A172 (cell line): ENCODE measurements around the gene MLLT10. TPM values are rescaled to one million over a fixed set of nuclear protein-coding genes. Genes with fewer than 3 reads are reported as not detected.
A peak's percentile ranks its signal among the peaks of the same experiment; 100 is the strongest.
"Not testable (repeated sequence)": the region's sequence is repeated elsewhere in the genome, so short reads cannot be mapped to it uniquely, and the experiment has no call there.

Experiments
- DNase-seq: peaks from one replicate; pipeline ENCODE4 v3.0.0-alpha.2; 2015; ENCODE audit warnings: low spot score
- total RNA-seq: library from RNA; depleted of rRNA; stranded (reverse); fragments of >200 nt; shearing (Covaris generic); gene quantifications from 2 replicates; pipeline ENCODE4 v1.2.3, GENCODE V29; 2014

Gene MLLT10
- total RNA-seq, 1 experiment from 2014 or later = 22.7 TPM

DNA sequence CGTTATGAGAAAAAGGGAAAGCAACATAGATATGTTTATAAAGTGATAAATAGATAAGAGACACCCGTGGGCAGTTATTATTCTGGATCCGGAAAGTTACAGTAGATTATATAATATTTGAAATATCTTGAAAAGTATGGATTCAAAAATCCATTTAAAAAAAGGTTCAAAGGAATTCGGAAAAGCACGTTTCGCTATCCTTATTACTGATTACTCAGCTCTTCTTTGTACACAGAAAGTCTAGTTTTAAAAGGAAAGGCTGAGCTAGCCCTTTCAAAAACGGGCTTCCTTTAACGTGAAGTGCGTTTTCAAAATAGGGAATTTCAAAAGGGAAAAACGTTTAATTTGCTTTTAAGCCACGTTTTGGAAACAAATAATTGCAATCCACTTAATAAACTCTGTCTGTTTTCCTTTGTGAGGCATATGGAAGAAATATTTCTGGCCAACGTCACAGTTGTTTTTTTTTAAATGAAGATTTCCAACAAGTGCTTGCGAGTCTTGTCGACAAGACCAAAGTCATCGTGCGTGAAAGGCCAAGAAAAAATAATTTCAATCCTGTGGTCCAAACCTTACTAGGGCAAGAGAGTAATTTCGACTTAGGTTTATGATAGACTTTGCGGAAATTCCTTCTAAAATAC is 6.3 kb upstream of the MLLT10 start:
- peak; percentile 49 for DNase-seq

DNA sequence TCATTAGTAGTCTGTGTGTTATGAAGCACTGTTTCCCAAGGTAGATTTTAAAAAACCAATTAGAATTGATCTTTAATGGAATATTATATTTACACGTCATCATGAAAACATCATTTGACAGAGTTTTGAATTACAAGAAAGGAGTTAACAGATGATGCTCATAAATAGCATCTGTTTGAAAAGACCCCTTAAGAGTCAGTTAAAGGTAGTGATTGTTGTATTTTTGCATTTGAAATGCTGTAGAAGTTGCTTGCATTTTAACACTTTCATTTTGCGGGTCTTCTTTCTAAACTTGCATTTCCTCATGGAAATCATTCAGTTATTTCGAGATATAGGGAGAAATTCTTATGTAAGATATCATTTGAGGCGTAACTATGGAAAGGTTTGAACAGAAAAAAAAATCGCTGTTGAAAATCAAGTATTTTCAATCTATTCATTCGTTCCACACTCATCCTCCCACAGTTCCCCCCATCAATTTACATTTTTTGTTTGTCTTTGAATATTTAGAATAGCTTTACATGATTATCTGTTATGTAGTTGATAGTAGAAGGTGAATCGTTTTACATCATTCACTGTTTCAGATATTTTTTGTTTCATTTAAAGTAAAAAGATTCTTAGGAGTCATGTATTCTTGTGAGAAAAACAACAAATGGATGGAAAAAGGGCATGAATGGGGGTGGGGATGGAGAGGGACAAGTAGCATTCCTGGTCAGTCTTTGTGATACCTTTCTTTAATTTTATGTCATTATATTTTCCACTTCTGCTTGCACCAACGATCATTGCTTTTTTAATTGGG is 5.6 kb upstream of the MLLT10 start:
- peak; percentile 52 for DNase-seq

DNA sequence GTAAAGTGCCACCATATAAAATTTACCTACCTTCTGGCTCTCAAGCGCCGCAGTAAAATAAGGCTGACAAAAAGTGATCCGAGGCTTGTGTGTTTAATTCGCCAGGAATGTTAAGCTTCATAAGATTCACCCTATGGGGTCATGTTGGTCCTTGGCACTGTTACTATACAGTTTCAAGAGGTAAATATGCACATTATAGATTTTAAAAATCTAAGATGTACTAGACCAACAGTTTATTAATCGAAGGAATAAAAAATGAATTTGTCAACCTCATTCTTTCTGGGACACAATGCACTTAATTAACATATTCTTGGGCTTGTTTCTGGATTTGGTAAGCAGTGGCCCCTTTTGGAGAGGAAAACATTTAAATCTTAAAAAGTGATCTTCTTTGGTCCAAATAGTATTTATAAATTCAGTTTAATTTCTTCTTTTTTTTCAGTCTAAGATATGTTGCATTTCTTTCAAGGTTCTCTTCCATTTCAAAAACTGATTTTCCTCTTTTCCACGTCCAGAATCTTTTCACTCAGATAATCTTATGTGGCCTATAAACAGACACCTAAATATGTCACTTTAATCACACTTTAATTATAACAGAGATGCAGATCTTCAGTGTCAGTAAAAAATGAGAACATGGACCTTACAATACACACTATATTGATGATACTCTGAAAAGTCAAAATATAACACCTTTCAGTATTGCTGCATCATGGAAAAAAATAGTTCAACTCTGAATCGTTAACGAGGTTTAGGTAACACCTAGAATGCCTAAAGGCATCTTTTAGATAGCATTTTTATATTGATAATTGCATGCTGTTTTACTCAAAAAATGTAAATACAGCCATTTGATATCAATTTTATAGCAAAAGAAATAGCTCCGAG is 4.8 kb upstream of the MLLT10 start:
- DNase-seq = no peak

DNA sequence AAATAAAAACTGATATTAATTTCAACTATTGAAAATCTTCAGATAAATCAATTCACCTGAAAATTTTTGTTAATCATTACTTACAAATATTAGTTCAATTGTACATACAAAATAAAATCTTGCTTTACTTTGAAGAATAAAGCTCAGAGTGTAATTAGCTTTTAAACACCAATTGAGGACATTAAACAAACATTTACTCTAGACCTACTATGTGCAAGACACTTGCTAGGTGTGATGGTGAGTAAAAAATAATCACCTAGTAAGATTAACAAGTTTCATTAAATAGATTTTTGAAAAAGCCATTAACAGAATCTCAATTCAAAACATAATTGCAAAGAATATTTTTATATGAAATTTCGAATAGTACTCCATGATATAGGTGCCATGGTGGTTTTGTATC is 3.9 kb upstream of the MLLT10 start:
- no peak for DNase-seq

DNA sequence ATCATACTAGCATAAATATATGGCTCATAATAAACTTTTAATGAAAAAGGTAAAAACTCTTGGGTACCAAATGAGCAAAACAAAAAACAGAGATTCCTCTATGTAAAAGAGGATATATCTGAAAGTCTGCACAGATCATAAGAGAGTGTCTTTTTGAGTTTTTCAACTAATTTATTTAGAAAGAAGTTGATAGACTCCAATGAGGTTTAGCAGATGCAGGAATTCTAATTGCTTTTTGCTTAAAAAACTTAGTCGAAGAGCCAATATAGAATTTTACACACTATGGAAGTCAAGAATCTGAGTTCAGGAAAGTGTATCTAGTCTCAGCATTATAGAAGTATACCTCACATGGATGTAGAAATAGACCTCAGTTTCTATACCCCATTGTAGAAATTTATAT is 3.4 kb upstream of the MLLT10 start:
- DNase-seq = peak; percentile 5

DNA sequence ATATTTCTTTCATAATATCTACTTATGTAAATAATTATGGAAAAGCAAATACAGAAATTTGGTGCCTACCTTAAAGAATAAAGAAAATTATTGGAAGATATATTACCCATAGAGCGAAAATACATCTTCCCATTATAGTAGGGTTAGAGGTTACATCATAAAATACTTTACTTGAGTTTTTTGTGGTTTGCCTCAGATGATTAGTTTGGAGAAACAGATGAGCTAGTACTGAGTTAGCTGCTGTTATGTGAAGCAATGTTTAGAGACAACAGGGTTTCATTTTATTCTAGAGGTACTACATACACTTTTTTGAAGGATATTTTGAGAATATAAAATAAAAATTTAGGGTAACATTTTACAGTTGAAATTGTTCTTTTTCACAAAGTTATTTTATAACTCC is 2.9 kb upstream of the MLLT10 start:
- peak; percentile 28 for DNase-seq

DNA sequence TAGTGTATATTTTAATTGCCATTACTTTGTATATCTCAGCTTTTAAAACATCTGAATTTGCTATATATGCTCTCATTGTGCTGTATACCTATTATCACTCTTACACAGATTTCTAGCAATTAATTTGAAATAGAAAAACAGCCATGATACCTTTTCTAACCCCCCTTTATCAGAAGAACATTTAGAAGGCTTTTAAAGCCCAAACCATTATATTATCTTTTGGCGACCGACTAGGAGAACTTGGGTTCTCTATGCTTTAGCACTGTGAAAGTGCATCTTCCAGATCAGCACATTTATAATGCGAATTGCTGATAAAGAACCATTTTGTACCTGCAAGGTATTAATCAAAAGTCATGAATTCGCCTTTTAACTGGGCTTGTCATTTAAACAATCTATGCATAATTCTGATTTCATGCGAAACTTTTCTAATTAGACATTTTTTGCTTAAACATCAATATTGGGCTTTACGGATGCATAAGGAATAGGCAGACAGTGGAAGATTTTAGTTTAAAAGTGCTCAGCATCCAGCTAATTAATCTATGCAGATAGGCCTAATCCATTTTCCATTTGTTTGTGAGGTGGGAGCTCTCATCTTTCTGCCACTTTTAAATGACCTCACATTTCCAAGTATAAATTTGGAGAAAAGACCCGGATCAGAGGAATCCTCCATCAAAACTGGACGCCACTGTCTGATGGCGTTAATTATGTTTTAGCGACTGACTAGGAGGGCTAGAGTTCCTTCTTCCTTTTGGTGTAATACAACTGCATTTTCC is 1.2 kb upstream of the MLLT10 start:
- peak; percentile 4 for DNase-seq

DNA sequence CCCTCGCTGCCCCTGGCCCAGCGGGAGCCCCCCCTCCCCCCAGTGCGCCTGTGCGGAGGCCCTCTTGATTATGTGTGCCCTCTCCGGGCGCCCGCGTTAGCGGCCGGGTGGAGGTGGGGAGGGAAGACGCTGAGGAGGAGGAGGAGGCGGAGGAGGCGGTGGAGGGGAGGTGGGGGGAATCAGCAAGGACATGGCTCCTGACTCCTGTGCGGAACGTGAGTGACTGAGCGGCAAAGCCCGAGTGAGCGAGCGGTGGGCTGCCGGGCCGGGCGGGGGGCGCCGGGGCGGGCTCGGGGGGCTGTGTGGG is 201 bp downstream of the MLLT10 start:
- DNase-seq = no peak

DNA sequence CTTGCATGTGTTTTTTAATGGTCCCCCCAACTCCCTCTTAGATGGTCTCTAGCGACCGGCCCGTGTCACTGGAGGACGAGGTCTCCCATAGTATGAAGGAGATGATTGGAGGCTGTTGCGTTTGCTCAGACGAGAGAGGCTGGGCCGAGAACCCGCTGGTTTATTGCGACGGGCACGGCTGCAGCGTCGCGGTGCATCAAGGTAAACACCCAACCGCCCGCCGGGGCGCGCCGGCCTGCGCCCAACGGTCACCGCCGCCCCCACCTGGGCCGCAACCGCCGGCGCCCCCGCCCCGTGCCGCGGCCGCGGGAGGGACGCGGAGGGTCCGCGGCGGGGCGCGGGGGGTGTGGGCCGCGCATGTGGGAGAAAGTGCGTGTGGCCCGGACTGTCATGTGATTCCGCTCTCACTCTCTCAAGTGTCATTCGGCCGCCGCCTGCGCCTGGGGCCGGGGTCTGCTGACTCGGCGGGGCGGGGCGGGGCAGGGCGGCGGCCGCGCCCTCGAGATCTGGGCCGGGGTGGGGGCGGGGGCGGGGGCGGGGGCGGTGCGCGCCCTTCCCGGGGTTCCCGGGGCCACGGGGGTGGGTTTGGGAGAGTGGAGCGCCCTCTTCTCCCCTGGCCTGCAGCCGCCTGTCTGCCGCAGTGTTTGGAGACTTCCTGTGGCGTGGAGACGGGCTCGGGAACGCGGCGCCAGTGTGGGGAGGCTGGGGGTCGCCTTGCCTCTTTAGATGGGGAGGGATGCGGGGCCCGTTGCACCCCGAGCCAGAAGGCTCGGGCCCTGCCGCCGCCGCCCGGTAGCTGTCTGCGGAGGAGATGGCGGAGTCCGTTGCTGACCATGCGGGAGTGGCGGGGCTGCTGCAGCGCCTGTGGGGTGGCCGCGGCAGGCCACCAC is 817 bp downstream of the MLLT10 start:
- DNase-seq = peak; percentile 45

DNA sequence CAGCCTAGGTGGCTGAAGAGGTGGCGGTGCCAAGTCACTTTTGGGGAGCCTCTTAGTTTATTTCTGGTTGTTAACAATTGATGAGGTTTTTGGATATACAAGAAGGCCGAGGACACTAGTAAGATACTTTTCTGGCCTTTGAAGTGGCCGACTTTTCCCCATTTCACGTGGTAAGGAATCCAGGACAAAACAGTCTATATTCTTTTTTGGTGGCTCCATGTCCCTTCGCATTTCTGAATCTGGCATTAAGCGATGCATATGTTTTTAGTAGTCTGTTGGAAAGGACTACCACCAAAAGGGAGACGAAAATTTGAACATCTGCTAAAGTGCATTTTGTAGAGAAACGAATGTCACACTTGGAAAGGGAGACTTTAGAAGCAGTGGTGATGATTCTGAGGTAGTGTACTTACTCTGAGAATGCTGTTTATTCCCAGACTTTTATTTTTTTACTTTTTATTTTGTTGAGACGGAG is 1.5 kb downstream of the MLLT10 start:
- DNase-seq = peak; percentile 26

DNA sequence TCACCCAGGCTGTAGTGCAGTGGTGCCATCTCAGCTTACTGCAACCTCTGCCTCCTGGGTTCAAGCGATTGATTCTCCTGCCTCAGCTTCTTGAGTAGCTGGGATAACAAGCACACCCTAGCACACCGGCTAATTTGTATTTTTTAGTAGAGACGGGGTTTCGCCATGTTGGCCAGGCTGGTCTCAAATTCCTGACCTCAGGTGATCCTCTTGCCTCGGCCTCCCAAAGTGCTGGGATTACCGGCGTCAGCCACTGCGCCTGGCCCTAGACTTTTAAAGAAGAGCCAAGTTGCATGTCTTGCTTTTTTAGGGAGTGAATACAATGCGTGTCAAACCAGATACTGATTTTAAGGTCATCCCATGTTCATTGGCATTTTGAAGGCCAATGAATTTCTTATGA is 1.9 kb downstream of the MLLT10 start:
- DNase-seq = not testable (repeated sequence)

DNA sequence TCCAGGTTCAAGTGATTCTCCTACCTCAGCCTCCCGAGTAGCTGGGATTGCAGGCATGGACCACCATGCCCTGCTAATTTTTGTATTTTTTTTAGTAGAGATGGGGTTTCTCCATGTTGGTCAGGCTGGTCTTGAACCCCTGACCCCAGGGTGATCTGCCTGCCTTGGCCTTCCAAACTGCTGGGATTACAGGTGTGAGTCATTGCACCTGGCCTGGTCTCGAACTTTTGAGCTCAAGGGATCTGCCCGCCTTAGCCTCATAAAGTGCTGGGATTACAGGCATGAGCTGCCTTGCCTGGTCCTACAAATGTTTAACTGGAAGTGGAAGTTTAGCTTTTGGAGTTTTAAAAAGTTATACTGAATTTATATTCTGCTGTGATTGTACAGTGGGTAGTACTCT is 2.8 kb downstream of the MLLT10 start:
- no peak for DNase-seq

DNA sequence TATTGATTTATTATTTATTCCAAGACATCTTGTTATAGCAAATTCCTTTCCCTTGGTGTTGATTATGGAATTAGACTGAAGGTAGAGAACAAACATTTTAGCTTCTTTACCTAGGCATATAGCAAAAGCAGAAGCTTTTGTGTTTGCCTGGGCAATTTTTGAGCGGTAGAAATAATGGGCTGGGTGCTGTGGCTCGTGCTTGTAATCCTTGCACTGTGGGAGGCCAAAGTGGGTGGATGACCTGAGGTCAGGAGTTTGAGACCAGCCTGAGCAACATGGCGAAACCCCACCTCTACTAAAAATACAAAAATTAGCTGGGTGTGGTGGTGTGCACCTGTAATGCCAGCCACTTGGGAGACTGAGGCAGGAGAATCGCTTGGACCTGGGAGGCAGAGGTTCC is 6.7 kb downstream of the MLLT10 start:
- not testable (repeated sequence) for DNase-seq

DNA sequence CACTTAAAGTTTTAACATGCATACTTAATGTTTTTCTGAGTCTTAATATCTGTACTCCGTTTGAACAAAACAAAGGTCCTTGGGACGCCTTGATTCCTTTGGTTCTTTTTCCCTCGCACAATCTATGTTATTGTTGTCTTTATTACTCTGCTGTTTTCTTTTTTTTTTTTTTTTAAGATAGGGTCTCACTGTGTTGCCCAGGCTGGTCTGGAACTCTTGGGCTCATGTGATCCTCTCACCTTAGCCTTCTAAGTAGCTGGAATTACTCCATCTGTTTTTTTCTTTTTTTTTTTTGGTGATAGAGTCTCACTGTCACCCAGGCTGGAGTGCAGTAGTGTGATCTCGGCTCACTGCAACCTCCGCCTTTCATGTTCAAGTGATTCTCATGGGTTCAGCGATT is 13.2 kb downstream of the MLLT10 start:
- DNase-seq = no peak

DNA sequence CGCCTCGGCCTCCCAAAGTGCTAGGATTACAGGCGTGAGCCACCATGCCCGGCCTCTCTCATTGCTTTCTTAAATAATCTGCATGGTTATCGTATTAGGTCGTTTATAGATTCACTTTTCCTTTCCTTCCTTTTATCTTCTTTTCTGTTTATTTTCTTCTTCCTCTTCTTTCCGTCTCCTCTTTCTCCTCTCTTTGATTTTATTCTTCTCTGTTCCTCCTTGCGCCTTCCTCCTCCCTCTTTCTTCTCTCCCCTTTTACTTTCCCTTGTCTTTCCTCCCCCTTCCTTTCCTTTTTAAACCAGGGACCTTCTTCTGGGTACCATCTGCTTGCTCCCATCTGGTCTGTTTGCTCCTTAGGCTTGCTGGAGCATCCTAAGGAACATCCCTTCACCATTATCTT is 18.6 kb downstream of the MLLT10 start:
- DNase-seq = no peak

DNA sequence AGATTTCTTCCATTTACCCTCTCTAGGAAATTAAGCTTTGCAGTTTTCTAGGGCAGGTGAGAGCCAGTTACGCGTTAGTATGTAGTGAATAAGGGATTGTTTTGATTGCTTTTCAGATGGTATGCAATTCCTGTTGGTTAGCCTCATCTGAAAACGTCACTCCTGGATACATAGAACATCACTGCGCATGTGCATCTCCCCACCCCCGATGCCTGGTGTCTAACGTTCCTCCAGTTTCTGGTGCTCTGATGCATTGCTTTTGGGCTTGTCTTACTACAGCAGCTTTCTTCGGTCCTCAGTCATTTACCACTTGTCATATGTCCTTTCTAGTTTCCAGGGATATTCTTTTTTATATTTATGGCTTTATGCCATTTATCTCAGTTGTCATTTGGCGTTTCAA is 22.5 kb downstream of the MLLT10 start:
- no peak for DNase-seq

DNA sequence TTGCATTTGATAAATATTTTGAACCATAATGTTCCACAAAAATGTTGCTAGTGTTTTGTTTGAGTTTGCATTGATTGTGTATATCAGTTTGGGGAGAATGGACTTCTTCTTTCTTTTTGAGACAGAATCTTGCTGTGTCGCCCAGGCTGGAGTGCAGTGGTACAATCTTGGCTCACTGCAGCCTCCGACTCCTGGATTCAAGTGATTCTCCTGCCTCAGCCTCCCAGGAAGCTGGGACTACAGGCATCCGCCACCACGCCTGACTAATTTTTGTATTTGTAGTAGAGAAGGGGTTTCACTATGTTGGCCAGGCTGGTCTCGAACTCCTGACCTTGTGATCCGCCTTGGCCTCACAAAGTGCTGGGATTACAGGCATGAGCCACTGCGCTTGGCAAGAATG is 25.0 kb downstream of the MLLT10 start:
- not testable (repeated sequence) for DNase-seq

DNA sequence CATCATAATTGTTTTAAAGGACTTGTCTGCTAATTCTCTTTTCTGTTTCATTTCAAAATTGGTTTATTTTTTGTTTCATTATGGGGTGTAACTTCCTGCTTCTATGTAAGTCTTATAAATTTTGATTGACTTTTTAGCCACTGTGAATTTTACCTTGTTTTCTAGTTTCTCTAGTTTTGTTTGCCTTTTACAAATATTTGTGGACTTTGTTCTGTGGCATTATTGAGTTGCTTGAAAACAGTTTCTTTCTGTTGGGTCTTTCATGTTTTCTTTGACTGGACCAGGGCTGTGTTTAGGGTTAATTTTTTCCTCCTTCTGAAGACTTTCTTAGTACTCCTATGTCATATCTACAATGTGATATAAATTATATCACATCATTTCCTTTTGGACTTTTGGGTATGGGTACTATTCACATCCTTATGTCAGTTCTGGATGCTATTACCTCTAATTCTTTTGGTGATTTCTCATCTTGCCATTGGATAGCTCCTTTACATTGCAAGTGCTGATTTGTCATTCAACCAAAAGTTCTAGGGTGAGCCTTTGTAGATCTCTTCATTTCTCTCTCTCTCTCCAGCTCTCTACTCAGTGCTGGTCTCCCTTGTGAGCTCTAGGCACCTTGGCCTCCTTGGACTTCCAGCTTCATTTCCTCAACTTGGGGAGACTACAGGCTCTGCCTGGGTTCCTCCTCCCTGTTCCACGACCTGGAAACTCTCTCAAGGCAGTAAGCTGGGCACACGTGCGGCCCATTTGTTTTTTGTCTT is 36.9 kb downstream of the MLLT10 start:
- no peak for DNase-seq

DNA sequence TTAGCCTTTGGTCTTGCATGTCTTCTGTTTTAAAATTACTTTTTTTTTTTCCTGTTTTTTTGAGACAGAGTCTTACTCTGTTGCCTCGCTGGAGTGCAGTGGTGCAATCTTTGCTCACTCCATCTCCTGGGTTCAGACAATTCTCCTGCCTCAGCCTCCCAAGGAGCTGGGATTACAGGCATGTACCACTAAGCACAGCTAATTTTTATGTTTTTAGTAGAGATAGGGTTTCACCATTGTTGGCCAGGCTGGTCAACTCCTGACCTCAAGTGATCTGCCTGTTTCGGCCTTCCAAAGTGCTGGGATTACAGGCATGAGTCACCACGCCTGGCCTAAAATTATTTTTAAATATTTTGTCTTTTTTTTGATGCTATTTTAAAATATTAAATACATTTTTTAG is 38.5 kb downstream of the MLLT10 start:
- DNase-seq = no peak

DNA sequence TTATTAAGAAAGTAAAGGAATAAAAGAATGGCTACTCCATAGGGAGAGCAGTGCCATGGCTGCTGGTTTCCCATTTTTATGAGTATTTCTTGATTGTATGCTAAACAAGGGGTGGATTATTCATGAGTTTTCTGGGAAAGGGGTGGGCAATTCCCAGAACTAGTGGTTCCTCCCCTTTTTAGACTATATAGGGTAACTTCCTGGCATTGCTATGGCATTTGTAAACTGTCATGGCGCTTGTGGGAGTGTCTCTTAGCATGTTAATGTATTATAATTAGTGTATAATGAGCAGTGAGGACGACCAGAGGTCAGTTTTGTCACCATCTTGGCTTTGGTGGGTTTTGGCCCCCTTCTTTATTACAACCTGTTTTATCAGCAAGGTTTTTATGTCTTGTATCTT is 40.5 kb downstream of the MLLT10 start:
- not testable (repeated sequence) for DNase-seq
